GM15510 (cell line): ENCODE measurements around the gene DDX54.

ENCODE experiments used
- POLR2A ChIP-seq: IDR thresholded peaks from 3 replicates; pipeline ENCODE4 v1.6.1; 2011; ENCODE audit warnings: borderline replicate concordance; ENCODE audit not compliant: insufficient read length; ENCODE audit errors: extremely low read depth

DDX54 gene

DNA sequence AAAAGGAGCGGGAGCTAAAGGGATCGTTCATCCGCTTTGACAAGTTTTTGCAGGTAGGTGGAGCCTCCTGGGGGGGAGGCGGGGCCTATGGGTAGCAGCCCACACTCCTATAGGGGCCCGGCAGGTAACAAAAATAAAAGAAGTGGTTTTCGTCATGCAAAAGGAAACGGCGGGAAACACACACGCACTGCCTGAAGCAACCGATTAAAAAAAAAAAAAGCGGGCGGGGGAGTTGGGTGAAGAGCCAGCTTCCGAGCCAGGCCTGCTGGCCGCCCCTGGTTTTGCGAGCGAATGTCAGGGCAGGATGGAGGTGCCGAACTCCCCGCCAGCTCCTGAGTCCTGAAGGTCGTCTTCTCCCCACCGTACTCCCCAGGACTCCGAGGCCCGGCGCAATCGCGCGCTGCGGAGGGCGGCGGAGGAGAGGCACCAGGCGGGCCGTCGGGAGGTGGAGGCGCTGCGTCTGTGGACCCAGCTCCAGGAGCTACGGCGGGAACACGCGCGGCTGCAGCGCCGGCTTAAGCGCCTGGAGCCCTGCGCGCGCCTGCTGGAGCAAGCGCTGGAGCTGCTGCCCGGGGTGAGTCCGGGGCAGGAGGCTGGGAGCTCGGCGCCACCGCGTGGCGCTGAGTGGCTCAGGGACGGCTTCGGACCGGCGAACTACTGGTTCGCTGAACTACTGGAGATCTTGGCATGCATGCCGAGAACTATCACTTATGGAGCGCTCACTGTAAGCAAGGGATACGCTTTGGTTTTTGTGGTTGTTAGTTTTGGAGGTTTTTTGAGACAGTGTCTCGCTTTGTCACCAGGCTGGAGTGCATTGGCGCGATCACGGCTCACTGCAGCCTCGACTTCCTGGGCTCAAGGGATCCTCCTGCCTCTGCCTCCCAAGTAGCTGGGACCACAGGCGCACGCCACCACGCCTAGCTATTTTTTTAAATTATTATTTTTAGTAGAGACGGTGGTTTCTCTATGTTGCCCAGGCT lies 32.2 kb downstream of the DDX54 start:
- TF ChIP-seq POLR2A = no peak

DNA sequence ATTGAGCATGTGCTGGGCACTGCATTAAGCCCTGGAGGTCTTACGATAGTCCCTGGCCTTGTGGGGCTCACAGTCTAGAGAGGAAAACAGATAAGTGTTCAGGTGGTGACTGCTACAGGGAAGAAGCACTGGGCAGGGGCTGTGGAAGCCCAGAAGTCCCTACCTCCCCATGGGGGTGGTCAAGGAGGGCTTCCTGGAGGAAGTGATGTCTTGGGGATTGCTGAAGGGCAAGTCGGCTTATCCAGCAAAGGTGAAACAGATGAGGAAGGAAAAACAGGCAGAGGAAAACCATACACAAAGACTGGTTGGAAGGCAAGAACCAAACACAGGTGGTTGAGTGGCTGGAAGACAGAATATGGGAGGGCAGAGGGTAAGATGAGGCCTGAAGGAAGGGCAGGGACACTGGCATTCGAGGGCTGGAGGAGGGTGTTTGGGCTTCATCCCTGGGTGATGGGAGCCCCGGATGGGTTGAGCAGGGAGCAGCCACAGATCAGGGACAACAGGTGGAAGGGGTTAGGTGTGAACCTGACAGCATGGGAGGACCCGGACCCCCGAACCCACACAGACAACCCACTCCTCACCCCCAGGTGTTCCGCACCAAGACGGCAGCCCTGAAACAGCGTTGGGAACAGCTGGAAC lies 33.0 kb downstream of the DDX54 start:
- no peak for TF ChIP-seq POLR2A

DNA sequence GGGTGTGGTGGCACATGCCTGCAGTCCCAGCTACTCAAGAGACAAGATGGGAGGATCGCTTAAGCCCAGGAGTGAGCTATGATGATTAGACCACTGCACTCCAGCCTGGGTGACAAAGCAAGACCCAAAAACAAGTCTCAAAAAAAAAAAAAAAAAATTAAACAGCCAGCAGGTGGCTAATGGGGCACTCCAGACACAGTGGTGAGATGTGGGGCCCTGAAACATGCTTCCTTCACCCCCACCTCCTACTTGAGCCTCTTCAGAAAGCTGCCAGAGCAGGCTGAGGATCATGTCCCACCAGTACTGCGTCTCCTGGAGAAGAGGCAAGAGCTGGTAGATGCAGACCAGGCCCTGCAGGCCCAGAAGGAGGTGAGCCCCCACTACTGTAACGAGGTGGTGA lies 33.6 kb downstream of the DDX54 start:
- no peak for TF ChIP-seq POLR2A

DNA sequence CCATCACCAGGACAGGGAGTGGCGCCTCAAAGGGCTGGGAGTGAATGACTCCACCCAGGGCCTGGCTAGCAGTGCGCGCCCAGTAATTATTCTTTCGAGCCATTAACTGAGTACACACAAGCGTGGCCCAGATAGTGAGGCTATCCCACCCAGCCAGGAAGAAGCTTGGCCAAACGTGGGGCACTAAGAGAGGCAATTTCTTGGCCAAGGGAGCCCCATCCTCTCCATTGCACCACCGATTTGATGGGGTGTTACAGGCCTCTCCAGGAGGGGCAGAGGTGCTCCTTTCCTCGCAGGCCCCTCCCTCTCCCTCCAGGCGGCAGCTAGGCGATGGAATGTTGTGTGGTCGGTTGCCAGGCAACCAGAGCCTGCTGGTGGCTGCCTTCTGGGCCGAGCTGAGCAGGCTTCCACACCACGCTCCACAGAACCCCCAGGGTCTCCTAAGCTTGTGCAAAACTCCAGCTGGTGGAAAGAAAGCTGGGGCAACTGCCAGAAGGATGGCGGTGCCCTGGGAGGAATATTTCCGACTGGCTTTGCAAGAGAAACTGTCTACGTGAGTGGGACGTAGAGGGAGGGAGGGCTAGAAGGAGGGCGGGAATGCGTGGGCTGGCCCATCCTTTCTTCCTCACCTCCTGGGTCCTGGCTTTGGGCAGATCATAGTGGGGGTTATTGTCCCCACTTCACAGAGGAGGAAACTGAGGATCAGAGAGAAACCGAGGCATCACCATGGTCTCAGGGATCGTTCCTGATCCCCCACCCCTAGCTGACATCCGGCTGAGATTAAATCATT lies 35.7 kb downstream of the DDX54 start, which contains the start of gene CFAP73:
TSS of gene CFAP73 (plus strand) at position 364 of the 790 bp plus-strand sequence. CDS start at position 498, 134 bp downstream.
- TF ChIP-seq POLR2A = no peak

DNA sequence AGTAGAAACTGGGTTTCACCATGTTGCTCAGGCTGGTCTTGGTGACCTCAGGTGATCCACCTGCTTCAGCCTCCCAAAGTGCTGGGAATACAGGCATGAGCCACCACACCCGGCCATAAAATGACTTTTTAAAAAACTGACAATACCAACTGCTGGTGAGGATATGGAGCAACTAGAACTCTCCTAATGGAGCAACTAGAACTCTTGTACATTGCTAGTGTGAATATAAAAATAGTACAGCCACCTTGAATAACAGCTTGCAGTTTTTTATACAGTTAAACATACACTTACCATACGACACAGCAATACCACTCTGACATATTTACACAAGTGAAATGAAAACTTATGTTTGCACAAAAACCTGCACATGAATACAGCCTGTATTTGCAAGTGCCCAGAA lies 38.3 kb downstream of the DDX54 start:
- TF ChIP-seq POLR2A = no peak

DNA sequence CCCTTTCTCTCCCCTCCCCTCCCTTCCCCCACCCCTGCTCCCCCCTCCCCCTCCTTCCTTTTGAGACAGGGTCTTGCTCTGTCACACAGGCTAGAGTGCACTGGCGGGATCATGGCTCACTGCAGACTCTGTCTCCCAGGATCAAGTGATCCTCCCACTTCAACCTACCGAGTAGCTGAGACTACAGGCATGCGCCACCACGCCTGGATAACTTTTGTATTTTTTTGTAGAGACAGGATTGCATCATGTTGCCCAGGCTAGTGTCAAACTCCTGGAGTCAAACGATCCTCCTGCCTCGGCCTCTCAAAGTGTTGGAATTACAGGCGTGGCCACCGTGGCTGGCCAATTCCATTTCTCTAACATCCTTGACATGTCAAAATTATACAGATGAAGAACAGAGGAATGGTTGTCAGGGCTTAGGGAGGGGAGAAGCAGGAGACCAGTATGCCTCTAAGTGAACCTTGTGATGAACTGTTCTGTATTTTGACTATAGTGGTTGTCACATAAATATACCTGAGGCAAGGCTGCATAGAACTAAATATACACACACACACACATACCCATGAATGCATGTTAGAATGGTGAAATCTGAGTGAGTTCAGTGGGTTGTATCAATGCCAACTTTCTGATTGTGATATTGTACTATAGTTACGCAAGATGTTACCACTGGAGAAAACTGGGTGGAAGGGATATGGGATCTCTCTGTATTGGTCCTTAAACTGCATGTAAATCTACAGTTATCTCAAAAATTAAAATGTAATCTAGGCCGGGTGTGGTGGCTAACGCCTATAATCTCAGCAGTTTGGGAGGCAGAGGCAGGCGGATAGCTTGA lies 39.3 kb downstream of the DDX54 start:
- no peak for TF ChIP-seq POLR2A

DNA sequence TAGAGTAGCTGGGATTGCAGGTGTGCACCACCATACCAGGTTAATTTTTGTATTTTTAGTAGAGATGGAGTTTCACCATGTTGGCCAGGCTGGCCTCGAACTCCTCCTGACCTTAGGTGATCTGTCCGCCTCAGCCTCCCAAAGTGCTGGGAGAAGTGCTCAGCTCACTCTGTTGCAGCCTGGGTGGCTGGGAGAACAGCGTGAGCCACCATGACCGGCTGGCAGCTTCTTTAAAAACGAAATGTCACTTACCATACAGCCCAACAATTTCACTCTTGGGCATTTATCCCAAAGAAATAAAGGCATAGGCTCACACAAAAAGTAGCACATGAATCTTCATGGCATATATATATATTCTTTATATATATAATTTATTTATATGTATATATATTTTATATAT lies 40.5 kb downstream of the DDX54 start:
- TF ChIP-seq POLR2A = no peak

DNA sequence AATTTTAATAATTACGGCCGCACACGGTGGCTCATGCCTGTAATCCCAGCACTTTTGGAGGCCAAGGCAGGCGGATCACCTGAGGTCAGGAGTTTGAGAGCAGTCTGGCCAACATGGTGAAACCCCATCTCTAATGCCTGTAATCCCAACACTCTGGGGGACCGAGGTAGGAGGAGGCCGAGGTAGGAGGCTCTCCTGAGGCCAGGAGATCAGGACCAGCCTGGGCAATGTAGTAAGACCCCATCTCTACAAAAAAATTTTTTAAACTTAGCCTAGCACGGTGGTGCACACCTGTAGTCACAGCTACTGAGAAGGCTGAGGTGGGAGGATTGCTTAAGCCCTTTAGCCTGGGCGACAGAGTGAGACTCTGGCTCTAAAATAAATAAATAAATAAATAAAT lies 41.3 kb downstream of the DDX54 start:
- TF ChIP-seq POLR2A = no peak

DNA sequence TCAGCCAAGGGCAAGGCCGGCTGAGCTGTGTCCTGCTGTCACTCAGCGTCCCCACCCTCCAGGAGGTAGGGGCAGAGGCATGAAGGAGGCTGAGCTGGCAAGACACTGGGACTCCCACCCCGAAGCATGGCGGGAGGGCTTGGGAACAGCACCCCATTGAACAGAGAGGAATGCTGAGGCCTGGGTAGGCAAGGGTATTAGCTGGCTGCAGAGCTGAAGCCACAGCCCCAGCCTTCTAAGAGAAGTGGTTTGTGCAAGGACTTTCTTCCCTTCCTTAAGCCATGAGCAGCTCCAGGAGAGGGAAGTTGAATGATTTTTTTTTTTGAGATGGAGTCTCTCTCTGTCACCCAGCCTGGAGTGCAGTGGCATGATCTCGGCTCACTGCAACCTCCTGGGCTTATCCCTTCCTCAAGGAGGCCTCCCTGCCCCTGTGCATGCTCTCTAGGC lies 42.4 kb downstream of the DDX54 start:
- no peak for TF ChIP-seq POLR2A

DNA sequence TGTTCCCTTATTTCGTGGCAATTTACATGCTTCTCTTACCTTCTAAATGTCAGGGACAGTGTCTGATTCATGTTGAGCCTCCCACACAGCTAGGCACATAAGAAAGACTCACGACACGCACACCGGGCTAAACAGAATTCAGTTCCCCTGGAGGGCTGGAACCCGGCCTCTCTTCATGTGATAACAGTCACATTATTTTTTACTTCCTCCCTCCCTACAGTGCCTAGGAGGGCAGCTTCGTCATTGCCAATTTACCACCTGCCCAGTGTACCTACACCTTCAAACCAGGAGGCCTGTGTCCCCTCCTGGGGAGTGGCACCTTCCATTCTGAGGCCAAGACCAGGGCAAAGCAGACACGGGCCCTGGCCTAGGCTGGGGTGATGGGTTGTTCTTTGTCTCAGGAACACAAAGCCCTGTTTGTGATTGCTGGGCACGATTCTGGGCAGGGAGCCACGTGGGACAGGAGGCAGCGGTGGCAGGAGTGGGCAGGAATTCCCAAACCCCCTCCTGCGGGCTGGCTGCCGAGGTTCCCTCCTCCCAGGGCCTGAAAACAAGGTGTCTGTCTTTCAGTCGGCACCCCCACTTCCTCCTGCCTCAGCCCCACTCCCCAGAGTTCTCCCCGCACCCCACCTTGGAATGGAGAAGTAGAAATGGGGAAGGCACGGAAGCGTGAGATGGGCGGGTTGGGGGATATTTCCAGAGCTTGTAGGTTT lies 42.9 kb downstream of the DDX54 start:
- TF ChIP-seq POLR2A = no peak

DNA sequence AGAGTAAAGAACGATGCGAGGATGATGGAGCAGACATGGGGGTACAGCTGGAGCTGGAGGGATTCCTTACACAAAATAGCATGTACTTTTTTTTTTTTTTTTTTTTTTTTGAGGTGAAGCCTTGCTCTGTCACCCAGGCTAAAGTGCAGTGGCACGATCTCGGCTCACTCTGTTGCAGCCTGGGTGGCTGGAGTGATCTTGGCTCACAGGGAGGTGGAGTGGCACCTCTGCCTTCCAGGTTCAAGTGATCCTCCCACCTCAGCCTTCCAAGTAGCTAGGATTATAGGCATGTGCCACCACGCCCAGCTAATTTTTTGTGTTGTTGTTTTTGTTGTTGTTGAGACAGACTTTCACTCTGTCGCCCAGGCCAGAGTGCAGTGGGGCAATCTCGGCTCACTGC lies 44.6 kb downstream of the DDX54 start:
- no peak for TF ChIP-seq POLR2A

DNA sequence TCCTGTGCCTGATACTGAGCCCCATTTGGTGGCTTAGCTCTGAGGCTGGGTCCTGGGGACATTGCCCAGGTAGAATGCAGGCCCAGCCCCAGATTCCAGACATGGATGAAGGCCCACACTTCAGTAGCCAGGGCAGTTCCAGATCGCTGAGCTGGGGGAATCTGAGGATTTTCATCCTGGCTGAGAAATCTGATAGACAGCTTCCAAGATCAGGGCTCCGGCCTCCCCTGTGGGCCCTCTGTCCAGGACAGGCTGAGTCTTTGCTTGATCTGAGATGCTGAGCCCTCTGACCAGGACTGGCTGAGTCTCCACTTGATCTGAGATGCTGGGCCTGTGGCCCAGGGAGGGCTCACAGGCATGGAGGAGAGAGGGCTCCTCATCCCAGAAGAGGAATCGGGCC lies 46.5 kb downstream of the DDX54 start:
- TF ChIP-seq POLR2A = no peak
